Endothelial cell (in vitro differentiated cells): ENCODE results near the gene RIMKLB. TPM values are rescaled to one million over a fixed set of nuclear protein-coding genes. Genes with fewer than 3 reads are reported as not detected.
"Not testable (repeated sequence)": the region's sequence is repeated elsewhere in the genome, so short reads cannot be mapped to it uniquely, and the experiment has no call there.

Source experiments
- DNase-seq: peaks from one replicate; pipeline ENCODE4 v3.0.0; 2021; ENCODE audit warnings: low spot score
- H3K27ac Mint-ChIP-seq: one replicate; pipeline ENCODE4 v1.8.0; 2021; ENCODE audit warnings: mixed read lengths, inconsistent platforms; ENCODE audit not compliant: unreplicated experiment
- H3K27me3 Mint-ChIP-seq: one replicate; pipeline ENCODE4 v1.8.0; 2021; ENCODE audit warnings: mild to moderate bottlenecking, moderate library complexity, mixed read lengths, inconsistent platforms; ENCODE audit not compliant: unreplicated experiment
- H3K36me3 Mint-ChIP-seq: one replicate; pipeline ENCODE4 v1.8.0; 2021; ENCODE audit warnings: mild to moderate bottlenecking, low read depth, mixed read lengths, inconsistent platforms; ENCODE audit not compliant: unreplicated experiment
- H3K4me1 Mint-ChIP-seq: one replicate; pipeline ENCODE4 v1.8.0; 2021; ENCODE audit warnings: mild to moderate bottlenecking, mixed read lengths, inconsistent platforms; ENCODE audit not compliant: unreplicated experiment
- H3K4me3 Mint-ChIP-seq: one replicate; pipeline ENCODE4 v1.8.0; 2021; ENCODE audit warnings: mild to moderate bottlenecking, mixed read lengths, inconsistent platforms; ENCODE audit not compliant: unreplicated experiment
- H3K9me3 Mint-ChIP-seq: one replicate; pipeline ENCODE4 v1.8.0; 2021; ENCODE audit warnings: mixed read lengths, inconsistent platforms; ENCODE audit not compliant: unreplicated experiment
- total RNA-seq: library from RNA; stranded (reverse); fragmentation: NEBNext Ultra II Directional; extraction: Animal tissue kit (Norgen Biotek cat#: 25700); gene quantifications from one replicate; pipeline ENCODE4 v1.2.1, GENCODE V29; 2021; ENCODE audit not compliant: unreplicated experiment
- TF ChIP-seq, protein P1 (sequence below): fragments of 200-600 bp; sonication (generic); IDR thresholded peaks from one replicate; pipeline ENCODE4 v1.5.0; 2021; ENCODE audit warnings: antibody characterized with exemption; ENCODE audit not compliant: unreplicated experiment

Gene RIMKLB
- total RNA-seq, 1 donor from 2014 or later: 101 TPM

DNA sequence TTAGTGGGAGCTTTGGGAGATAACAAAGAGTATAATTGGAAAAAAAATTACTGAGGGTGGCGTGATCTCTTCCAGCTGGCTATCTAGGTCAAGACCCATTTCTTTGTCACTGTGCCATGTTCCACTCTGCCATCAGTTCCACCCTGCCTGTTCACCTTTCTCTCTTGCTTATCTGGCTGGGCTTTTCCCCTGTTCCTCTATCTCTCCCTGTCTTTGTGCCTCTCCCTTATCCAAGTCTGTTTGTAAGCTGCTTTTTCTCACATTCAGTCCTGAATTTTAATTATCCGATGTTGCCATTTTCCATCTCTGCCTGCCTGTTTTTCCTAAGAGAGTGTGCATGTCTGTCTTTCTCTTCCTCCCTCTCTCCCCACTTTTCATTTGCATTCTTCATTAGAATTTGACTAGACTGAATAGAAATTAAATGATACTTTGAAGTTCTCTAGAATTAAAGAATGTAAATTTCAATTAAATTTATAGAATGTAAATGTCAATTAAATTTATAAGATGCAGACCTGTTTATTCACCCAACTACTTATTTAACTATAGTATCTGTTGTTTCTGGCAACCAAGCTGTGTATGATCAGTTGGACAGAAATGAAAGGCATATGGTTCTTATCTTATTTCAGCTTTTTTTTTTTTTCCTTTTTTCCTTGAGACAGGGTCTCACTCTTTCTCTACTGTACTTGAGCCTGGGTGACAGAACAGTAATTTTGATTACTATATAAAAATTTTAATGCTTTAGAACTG is 83.8 kb downstream of the RIMKLB start:
- no peak for DNase-seq
- H3K36me3 Mint-ChIP-seq: peaks cover 12% of the 10 kb centered on the region
- no peaks in the 10 kb centered on the region for H3K27me3 Mint-ChIP-seq
- H3K9me3 Mint-ChIP-seq: no peaks in the 10 kb centered on the region
- H3K4me1 Mint-ChIP-seq: peaks cover 7% of the 10 kb centered on the region
- H3K4me3 Mint-ChIP-seq: no peak overlapping the region
- TF ChIP-seq, protein P1, sequence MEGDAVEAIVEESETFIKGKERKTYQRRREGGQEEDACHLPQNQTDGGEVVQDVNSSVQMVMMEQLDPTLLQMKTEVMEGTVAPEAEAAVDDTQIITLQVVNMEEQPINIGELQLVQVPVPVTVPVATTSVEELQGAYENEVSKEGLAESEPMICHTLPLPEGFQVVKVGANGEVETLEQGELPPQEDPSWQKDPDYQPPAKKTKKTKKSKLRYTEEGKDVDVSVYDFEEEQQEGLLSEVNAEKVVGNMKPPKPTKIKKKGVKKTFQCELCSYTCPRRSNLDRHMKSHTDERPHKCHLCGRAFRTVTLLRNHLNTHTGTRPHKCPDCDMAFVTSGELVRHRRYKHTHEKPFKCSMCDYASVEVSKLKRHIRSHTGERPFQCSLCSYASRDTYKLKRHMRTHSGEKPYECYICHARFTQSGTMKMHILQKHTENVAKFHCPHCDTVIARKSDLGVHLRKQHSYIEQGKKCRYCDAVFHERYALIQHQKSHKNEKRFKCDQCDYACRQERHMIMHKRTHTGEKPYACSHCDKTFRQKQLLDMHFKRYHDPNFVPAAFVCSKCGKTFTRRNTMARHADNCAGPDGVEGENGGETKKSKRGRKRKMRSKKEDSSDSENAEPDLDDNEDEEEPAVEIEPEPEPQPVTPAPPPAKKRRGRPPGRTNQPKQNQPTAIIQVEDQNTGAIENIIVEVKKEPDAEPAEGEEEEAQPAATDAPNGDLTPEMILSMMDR: no peak
- no peak overlapping the region for H3K27ac Mint-ChIP-seq

DNA sequence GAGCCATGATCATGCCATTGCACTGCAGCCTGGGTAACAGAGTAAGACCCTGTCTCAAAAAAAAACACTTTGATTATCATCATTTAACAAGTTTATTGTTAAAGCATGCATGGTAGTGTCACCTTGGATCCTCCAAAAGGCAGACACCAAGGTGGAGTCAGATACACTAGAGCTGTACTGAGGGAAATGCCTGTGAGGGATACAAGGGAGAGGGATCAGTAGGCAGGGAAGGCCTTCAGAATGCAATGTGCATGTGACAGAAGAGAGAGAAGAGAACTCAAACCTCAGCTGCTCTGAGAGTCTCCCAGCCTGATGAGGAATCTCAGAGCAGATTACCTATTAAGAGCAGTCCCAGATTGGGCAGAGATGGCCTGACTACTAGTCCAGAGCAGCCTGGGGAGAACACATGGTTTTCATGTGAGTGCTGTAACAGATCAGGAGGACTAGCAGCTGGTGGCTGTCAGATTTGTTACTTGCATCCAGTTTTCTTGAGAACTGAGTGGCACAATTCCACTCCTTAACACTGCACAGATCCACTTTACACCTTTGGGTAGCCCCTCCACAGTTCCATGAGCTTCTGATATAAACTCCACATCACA is 86.6 kb downstream of the RIMKLB start:
- Mint-ChIP-seq H3K27me3 (peaks cover 4% of the 10 kb centered on the region), H3K4me3 (no peak overlapping the region), H3K27ac (no peak overlapping the region), H3K36me3 (peaks cover 18% of the 10 kb centered on the region), H3K4me1 (peaks cover 15% of the 10 kb centered on the region), H3K9me3 (no peaks in the 10 kb centered on the region)
- DNase-seq: no peak
- TF ChIP-seq, protein P1: no peak

DNA sequence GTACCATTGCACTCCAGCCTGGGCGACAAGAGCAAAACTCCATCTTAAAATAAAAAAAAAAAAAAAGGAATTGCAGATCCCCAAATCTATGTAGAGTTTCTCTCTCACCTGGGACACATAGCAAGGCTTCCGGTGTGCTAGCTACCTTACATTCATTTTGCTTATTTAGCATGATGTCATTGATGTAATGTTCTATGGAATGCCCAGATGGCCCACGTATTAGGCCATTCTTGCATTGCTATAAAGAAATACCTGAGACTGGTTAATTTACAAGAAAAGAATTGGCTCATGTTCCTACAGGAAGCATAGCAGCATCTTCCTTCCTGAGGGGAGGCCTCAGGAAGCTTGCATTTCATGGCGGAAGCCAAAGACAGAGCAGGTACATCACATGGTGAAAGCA is 87.7 kb downstream of the RIMKLB start:
- Mint-ChIP-seq H3K36me3 (peaks cover 18% of the 10 kb centered on the region), H3K4me1 (peaks cover 15% of the 10 kb centered on the region), H3K4me3 (peak overlapping the region; percentile 1), H3K27me3 (peaks cover 7% of the 10 kb centered on the region), H3K9me3 (no peaks in the 10 kb centered on the region), H3K27ac (no peak overlapping the region)
- TF ChIP-seq, protein P1: no peak
- no peak for DNase-seq

DNA sequence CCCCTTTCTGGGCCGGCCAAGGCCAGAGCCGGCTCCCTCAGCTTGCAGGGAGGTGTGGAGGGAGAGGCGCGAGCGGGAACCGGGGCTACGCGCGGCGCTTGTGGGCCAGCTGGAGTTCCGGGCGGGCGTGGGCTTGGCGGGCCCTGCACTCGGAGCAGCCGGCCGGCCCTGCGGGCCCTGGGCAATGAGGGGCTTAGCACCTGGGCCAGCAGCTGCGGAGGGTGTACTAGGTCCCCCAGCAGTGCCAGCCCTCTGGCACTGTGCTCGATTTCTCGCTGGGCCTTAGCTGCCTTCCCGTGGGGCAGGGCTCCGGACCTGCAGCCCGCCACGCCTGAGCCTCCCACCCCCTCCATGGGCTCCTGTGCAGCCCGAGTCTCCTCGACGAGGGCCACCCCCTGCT is 89.4 kb downstream of the RIMKLB start:
- not testable (repeated sequence) for DNase-seq, H3K9me3 Mint-ChIP-seq, H3K27me3 Mint-ChIP-seq, H3K4me3 Mint-ChIP-seq, H3K27ac Mint-ChIP-seq
- Mint-ChIP-seq H3K36me3 (peaks cover 18% of the 10 kb centered on the region), H3K4me1 (peaks cover 15% of the 10 kb centered on the region)

DNA sequence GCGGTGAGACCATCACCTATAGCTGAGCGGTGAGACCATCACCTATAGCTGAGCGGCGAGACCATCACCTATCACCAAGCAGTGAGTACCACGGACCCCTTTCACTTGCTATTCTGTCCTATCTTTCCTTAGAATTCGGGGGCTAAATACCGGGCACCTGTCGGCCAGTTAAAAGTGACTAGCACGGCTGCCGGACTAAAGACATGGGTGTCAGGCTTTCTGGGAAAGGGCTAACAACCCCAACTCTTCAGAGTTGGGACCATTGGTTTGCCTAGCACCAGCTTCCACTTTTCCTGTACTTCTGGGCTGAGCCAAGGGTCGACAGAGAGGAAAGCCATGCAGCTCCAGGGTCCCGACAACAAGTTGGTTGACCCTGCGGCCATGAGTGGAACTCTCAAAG is 90.9 kb downstream of the RIMKLB start:
- H3K27ac Mint-ChIP-seq: not testable (repeated sequence)

DNA sequence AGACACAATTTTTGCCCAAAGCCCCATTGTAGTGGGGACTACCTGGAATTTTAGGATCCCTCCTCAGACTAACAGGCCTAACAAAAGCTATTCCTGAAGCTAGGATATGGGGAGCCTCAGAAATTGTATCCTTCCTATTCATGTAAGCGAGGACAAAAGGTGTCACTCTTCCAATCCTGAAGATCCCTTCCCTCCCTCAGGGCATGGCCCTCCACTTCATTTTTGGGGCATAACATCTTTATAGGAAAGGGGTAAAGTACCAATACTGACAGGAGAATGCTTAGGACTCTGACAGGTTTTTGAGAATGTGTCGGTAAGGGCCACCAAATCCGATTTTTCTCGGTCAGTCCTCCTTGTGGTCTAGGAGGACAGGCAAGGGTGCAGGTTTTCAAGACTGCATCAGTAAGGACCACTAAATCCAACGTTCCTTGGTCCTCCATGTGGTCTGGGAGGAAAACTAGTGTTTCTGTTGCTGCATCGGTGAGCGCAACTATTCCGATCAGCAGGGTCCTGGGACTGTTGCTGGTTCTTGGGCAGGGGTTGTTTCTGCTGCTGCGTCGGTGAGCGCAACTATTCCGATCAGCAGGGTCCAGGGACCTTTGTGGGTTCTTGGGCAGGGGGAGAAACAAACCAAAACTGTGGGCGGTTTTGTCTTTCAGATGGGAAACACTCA is 91.7 kb downstream of the RIMKLB start:
- Mint-ChIP-seq H3K36me3 (peaks cover 22% of the 10 kb centered on the region), H3K4me1 (peaks cover 15% of the 10 kb centered on the region), H3K4me3 (peak overlapping the region; percentile 92)
- not testable (repeated sequence) for H3K27me3 Mint-ChIP-seq, DNase-seq, H3K27ac Mint-ChIP-seq, H3K9me3 Mint-ChIP-seq

More for the DNA sequence above, 90.9 kb downstream of the RIMKLB start:
- not testable (repeated sequence) for H3K27me3 Mint-ChIP-seq, H3K9me3 Mint-ChIP-seq, DNase-seq
- Mint-ChIP-seq H3K4me3 (peak overlapping the region; percentile 92), H3K4me1 (peaks cover 15% of the 10 kb centered on the region), H3K36me3 (peaks cover 17% of the 10 kb centered on the region)

DNA sequence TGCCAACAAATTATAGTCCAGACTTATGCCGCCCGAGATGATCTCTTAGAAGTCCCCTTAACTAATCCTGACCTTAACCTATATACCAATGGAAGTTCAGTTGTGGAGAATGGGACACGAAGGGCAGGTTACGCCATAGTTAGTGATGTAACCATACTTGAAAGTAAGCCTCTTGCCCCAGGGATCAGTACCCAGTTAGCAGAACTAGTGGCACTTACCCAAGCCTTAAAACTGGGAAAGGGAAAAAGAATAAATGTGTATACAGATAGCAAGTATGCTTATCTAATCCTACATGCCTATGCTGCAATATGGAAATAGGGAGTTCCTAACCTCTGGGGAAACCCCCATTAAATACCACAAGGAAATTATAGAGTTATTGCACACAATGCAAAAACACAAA is 95.4 kb downstream of the RIMKLB start:
- H3K27me3 Mint-ChIP-seq: peaks cover 10% of the 10 kb centered on the region
- peaks cover 23% of the 10 kb centered on the region for H3K36me3 Mint-ChIP-seq
- H3K4me3 Mint-ChIP-seq: not testable (repeated sequence)

DNA sequence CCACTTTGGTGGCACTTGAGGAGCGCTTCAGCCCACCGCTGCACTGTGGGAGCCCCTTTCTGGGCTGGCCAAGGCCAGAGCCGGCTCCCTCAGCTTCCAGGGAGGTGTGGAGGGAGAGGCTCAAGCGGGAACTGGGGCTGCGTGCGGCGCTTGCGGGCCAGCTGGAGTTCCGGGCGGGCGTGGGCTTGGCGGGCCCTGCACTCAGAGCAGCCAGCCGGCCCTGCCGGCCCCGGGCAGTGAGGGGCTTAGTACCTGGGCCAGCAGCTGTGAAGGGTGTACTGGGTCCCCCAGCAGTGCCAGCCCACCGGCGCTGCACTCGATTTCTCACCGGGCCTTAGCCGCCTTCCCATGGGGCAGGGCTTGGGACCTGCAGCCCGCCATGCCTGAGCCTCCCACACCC is 96.8 kb downstream of the RIMKLB start:
- H3K27me3 Mint-ChIP-seq, H3K27ac Mint-ChIP-seq, H3K4me3 Mint-ChIP-seq, H3K4me1 Mint-ChIP-seq, H3K9me3 Mint-ChIP-seq, DNase-seq: not testable (repeated sequence)
- peaks cover 18% of the 10 kb centered on the region for H3K36me3 Mint-ChIP-seq

More for the DNA sequence above, 95.4 kb downstream of the RIMKLB start:
- not testable (repeated sequence) for H3K9me3 Mint-ChIP-seq, H3K4me1 Mint-ChIP-seq, H3K27ac Mint-ChIP-seq, DNase-seq
